Measurements from ENCODE around the gene ATXN1.

DNA sequence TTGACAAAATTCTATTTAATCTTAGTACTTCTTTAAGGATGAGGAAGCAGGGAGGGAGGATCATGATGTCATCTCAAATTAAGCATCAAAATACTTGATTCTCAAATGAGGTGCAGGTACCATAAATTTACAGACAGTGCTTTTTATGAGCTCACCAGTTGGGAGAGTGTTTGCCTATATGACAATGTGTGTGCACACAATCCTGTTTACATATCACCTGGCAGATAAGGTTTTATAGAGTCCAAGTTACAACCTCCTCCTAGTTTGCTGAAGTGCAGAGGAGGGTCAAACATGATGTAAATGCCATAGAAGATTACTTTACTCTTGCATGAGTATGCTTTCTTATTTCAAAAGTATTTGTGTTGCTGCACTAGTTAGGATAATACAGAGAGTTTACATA, 6.4 kb downstream of the ATXN1 start:
- TF ChIP-seq, protein P1, sequence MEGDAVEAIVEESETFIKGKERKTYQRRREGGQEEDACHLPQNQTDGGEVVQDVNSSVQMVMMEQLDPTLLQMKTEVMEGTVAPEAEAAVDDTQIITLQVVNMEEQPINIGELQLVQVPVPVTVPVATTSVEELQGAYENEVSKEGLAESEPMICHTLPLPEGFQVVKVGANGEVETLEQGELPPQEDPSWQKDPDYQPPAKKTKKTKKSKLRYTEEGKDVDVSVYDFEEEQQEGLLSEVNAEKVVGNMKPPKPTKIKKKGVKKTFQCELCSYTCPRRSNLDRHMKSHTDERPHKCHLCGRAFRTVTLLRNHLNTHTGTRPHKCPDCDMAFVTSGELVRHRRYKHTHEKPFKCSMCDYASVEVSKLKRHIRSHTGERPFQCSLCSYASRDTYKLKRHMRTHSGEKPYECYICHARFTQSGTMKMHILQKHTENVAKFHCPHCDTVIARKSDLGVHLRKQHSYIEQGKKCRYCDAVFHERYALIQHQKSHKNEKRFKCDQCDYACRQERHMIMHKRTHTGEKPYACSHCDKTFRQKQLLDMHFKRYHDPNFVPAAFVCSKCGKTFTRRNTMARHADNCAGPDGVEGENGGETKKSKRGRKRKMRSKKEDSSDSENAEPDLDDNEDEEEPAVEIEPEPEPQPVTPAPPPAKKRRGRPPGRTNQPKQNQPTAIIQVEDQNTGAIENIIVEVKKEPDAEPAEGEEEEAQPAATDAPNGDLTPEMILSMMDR (IDR thresholded peaks at IDR 0.05) = no peak
- no peak for TF ChIP-seq POLR2A (IDR thresholded peaks at IDR 0.05)

Data from lower leg skin (tissue), 3 donors.